Measurements from ENCODE around the gene PAN3. TPM values are rescaled to one million over a fixed set of nuclear protein-coding genes. Genes with fewer than 3 reads are reported as not detected.
"Not testable (repeated sequence)": the region's sequence is repeated elsewhere in the genome, so short reads cannot be mapped to it uniquely, and the experiment has no call there.

Gene PAN3
- total RNA-seq, 1 experiment from 2014 or later, result 46.1 TPM

DNA sequence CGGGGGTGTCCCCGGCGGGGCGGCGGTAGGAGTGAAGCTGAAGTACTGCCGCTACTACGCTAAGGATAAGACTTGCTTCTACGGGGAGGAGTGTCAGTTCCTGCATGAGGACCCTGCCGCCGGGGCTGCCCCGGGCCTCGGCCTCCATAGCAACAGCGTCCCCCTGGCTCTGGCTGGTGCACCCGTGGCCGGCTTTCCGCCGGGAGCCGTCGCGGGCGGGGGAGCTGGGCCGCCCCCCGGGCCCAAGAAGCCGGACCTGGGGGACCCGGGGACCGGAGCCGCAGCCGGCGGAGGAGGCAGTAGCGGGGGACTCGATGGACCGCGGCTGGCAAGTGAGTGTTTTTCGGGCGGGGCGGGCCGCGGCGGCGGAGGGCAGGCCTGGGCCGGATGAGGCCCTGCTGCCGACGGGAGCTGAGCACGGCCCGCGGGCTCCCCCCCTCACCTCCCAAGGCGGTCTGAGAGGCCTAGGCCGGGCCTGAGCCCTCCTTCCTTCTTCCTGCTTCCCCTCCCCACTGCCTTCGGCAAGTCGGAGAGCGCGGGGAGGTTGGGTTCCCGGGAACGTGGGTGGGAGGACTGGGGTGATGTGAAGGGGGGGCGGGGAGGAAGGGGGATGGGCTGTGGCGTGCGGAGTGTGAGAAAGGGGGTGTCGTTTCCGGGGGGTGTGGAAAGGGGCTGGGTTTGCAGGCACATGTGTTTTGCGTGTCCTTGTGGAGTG lies 568 bp downstream of the PAN3 start:
- TF ChIP-seq EZH2 (IDR thresholded peaks at IDR 0.05; ENCODE audit: borderline replicate concordance, low read depth, low read length, poor library complexity, severe bottlenecking), result no peak
- peak; percentile 94 for DNase-seq (ENCODE audit: low spot score)
- POLR2A ChIA-PET (ENCODE audit: low non-redundant PET), result interaction anchor here (0.7 kb wide), 1 partner anchor 17 kb away, joined by 4 read pairs; no protein-coding TSS in a partner anchor
- H3K4me3 ChIP-seq (ENCODE audit: low read depth, low read length, poor library complexity, severe bottlenecking), result peak overlapping the region; percentile 98
- no peaks in the 10 kb centered on the region for H3K36me3 ChIP-seq (ENCODE audit: insufficient read depth, low read length, poor library complexity, severe bottlenecking)
- intact Hi-C loops (cut with micrococcal nuclease; ENCODE audit: unreplicated experiment), result loop anchor here (5.0 kb wide), 1 partner anchor 498 kb away; no protein-coding TSS in a partner anchor
- H3K27me3 ChIP-seq (replicated peaks; ENCODE audit: insufficient read depth, low read depth, low read length, poor library complexity), result no peaks in the 10 kb centered on the region
- H3K4me1 ChIP-seq (ENCODE audit: insufficient read depth, low read length, poor library complexity, severe bottlenecking), result peaks cover 12% of the 10 kb centered on the region
- no TSS peak for BruUV-seq (replicated peaks)
- H3K27ac ChIP-seq (ENCODE audit: low read depth, low read length, poor library complexity, severe bottlenecking), result peak overlapping the region; percentile 100
- CTCF ChIA-PET, result interaction anchor here (0.5 kb wide), 1 partner anchor 26 kb away, joined by 6 read pairs; no protein-coding TSS in a partner anchor
- H3K9me3 ChIP-seq (ENCODE audit: low read depth, low read length, poor library complexity, severe bottlenecking), result no peaks in the 10 kb centered on the region

GRCh38 chr13:28140433-28141125 lies 2.2 kb downstream of the PAN3 start:
- intact Hi-C loops (cut with micrococcal nuclease; ENCODE audit: unreplicated experiment), result no loop called here
- peak overlapping the region; percentile 98 for H3K4me3 ChIP-seq (ENCODE audit: low read depth, low read length, poor library complexity, severe bottlenecking)
- BruUV-seq (replicated peaks), result no TSS peak
- peaks cover 12% of the 10 kb centered on the region for H3K4me1 ChIP-seq (ENCODE audit: insufficient read depth, low read length, poor library complexity, severe bottlenecking)
- TF ChIP-seq CTCF (conservative IDR thresholded peaks at IDR 0.05; ENCODE audit: low read depth, low read length) (no peak), EZH2 (IDR thresholded peaks at IDR 0.05; ENCODE audit: borderline replicate concordance, low read depth, low read length, poor library complexity, severe bottlenecking) (no peak)
- DNase-seq (ENCODE audit: low spot score), result peak; percentile 24
- ChIA-PET CTCF (no interaction called here), POLR2A (ENCODE audit: low non-redundant PET) (interaction anchor here (0.6 kb wide), 1 partner anchor 128 kb away, joined by 4 read pairs; no protein-coding TSS in a partner anchor)
- no peaks in the 10 kb centered on the region for H3K36me3 ChIP-seq (ENCODE audit: insufficient read depth, low read length, poor library complexity, severe bottlenecking)
- peak overlapping the region; percentile 100 for H3K27ac ChIP-seq (ENCODE audit: low read depth, low read length, poor library complexity, severe bottlenecking)
- no peaks in the 10 kb centered on the region for H3K27me3 ChIP-seq (replicated peaks; ENCODE audit: insufficient read depth, low read depth, low read length, poor library complexity)
- no peaks in the 10 kb centered on the region for H3K9me3 ChIP-seq (ENCODE audit: low read depth, low read length, poor library complexity, severe bottlenecking)

GRCh38 chr13:28141542-28141941 lies 3.2 kb downstream of the PAN3 start:
- H3K9me3 ChIP-seq (ENCODE audit: low read depth, low read length, poor library complexity, severe bottlenecking); intact Hi-C loops (cut with micrococcal nuclease; ENCODE audit: unreplicated experiment); POLR2A ChIA-PET (ENCODE audit: low non-redundant PET); CTCF ChIA-PET; BruUV-seq (replicated peaks); H3K4me3 ChIP-seq (ENCODE audit: low read depth, low read length, poor library complexity, severe bottlenecking); H3K27me3 ChIP-seq (replicated peaks; ENCODE audit: insufficient read depth, low read depth, low read length, poor library complexity); DNase-seq (ENCODE audit: low spot score); H3K36me3 ChIP-seq (ENCODE audit: insufficient read depth, low read length, poor library complexity, severe bottlenecking); H3K27ac ChIP-seq (ENCODE audit: low read depth, low read length, poor library complexity, severe bottlenecking): not testable (repeated sequence)
- peaks cover 12% of the 10 kb centered on the region for H3K4me1 ChIP-seq (ENCODE audit: insufficient read depth, low read length, poor library complexity, severe bottlenecking)

DNA sequence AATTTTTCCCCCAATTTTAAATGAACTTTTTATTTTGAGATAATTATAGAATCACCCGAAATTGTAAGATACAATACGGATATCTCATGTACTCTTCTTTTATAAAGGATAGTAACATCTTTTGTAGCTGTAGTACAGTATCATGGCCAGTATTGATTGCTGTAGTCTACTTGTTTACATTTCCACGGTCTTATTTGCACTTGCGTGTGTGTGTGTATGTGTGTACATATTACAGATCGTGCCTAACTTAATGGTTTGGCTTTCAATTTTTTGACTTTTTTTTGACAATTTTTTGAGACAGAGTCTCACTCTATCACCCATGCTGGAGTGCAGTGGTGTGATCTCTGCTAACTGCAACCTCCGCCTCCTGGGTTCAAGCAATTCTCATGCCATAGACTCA lies 6.7 kb downstream of the PAN3 start:
- TF ChIP-seq CTCF (conservative IDR thresholded peaks at IDR 0.05; ENCODE audit: low read depth, low read length) (no peak), EZH2 (IDR thresholded peaks at IDR 0.05; ENCODE audit: borderline replicate concordance, low read depth, low read length, poor library complexity, severe bottlenecking) (no peak)
- H3K27ac ChIP-seq (ENCODE audit: low read depth, low read length, poor library complexity, severe bottlenecking), result no peak overlapping the region
- DNase-seq (ENCODE audit: low spot score), result no peak
- no peak overlapping the region for H3K4me3 ChIP-seq (ENCODE audit: low read depth, low read length, poor library complexity, severe bottlenecking)
- peaks cover 12% of the 10 kb centered on the region for H3K4me1 ChIP-seq (ENCODE audit: insufficient read depth, low read length, poor library complexity, severe bottlenecking)
- no peaks in the 10 kb centered on the region for H3K27me3 ChIP-seq (replicated peaks; ENCODE audit: insufficient read depth, low read depth, low read length, poor library complexity)
- BruUV-seq (replicated peaks), result no TSS peak
- ChIA-PET POLR2A (ENCODE audit: low non-redundant PET) (interaction anchor here (0.8 kb wide), 1 partner anchor 214 kb away, joined by 3 read pairs; no protein-coding TSS in a partner anchor), CTCF (no interaction called here)
- no peaks in the 10 kb centered on the region for H3K36me3 ChIP-seq (ENCODE audit: insufficient read depth, low read length, poor library complexity, severe bottlenecking)
- intact Hi-C loops (cut with micrococcal nuclease; ENCODE audit: unreplicated experiment), result no loop called here
- H3K9me3 ChIP-seq (ENCODE audit: low read depth, low read length, poor library complexity, severe bottlenecking), result no peaks in the 10 kb centered on the region
